Fibroblast of pulmonary artery (primary cell): ENCODE measurements around the gene C1QTNF1.

ENCODE experiments used
- DNase-seq: peaks from one replicate; pipeline ENCODE4 v3.0.0-alpha.2; 2010; ENCODE audit warnings: low read depth
- H3K4me3 ChIP-seq: replicated peaks from 2 replicates; pipeline ENCODE4 v1.5.1; 2011; ENCODE audit warnings: low read depth, mild to moderate bottlenecking, control low read depth, low read length, moderate library complexity
- TF ChIP-seq, protein P1 (sequence below): IDR thresholded peaks from 2 replicates; pipeline ENCODE4 v1.5.1; 2011; ENCODE audit warnings: mild to moderate bottlenecking, control low read depth, low read length, inconsistent platforms; ENCODE audit errors: missing control alignments

C1QTNF1 gene

DNA sequence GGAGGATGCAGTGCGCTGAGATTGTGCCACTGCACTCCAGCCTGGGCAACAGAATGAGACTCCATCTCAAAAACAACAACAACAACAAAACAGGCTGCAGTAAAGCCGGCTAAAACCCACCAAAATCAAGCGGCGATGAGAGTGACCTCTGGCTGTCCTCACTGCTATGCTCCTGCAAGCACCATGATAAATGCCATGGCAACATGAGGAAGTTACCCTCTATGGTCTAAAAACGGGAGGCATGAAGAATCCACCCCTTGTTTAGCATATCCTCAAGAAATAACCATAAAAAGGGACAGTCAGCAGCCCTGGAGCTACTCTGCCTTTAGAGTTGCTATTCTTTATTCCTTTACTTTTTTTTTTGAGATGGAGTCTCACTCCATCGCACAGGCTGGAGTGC, 35.8 kb upstream of the C1QTNF1 start:
- TF ChIP-seq, protein P1, sequence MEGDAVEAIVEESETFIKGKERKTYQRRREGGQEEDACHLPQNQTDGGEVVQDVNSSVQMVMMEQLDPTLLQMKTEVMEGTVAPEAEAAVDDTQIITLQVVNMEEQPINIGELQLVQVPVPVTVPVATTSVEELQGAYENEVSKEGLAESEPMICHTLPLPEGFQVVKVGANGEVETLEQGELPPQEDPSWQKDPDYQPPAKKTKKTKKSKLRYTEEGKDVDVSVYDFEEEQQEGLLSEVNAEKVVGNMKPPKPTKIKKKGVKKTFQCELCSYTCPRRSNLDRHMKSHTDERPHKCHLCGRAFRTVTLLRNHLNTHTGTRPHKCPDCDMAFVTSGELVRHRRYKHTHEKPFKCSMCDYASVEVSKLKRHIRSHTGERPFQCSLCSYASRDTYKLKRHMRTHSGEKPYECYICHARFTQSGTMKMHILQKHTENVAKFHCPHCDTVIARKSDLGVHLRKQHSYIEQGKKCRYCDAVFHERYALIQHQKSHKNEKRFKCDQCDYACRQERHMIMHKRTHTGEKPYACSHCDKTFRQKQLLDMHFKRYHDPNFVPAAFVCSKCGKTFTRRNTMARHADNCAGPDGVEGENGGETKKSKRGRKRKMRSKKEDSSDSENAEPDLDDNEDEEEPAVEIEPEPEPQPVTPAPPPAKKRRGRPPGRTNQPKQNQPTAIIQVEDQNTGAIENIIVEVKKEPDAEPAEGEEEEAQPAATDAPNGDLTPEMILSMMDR = no peak
- no peak overlapping the region for H3K4me3 ChIP-seq
- peak; percentile 38 for DNase-seq

DNA sequence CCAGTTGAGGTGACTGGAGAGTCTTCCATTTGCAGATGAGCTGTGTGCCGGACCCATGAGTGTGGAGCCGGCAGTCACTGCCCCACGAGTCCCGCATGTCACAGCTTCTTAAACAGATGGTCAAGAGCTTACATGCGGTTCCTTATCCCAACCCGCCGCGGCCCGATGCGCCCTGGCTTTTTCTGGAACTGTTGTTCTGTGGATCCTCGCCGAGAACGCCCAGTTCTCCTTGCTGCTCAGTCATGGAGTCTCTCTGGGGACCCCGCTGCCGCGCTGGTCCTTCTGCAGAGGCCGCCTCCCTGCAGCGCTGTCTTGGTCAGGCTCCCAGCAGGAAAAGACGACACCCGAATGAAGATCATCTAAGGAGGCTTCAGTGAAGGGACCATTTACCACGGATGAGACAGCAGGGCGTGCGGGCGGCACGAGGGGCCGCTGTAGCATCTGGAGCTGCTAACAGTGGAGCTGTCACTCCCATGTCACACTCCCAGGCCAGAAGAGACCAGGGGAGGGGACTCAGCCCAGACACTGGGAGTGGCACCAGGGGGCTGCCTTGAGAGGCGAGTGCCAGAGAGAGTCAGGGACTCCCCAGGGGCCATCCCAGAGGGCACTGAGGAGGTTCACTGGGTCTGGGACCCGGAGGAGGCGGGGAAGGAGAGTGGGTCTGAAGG, 33.5 kb upstream of the C1QTNF1 start:
- no peak overlapping the region for H3K4me3 ChIP-seq
- TF ChIP-seq, protein P1 = no peak
- DNase-seq = no peak

DNA sequence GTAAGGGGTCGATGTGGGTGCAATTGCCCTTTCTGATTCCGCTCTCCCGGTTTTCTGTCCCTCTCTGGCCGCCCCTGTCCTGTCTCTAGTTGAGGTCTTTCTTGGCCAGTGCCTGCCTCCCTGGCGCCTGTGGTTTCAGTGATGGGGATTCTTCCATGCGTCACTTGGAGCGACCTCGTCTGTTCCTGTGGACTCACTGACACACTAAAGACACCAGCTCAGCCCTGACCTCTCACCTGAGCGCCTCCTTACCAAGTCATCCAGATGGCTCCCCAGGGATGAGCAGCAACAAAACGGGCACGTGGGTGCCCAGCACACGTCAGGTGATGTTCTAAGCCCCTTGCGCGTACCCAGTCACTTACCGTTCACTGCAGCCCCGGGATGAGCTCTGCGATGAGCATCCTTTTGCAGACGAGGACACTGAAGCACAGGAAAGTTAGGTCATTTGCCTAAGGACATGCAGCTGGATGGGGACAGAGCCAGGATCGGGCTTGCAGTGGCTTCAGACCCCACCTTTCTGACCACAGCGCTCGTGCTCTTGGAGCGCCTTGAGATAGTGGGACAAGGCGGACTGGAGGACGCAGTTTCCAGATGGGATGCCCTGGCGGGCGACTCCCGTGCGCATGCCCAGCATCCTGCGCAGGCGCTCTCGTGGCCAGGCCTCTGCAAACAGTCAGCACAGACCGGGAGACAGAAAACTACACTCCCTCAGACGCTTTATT, 32.8 kb upstream of the C1QTNF1 start:
- no peak for DNase-seq
- TF ChIP-seq, protein P1 = no peak
- no peak overlapping the region for H3K4me3 ChIP-seq

DNA sequence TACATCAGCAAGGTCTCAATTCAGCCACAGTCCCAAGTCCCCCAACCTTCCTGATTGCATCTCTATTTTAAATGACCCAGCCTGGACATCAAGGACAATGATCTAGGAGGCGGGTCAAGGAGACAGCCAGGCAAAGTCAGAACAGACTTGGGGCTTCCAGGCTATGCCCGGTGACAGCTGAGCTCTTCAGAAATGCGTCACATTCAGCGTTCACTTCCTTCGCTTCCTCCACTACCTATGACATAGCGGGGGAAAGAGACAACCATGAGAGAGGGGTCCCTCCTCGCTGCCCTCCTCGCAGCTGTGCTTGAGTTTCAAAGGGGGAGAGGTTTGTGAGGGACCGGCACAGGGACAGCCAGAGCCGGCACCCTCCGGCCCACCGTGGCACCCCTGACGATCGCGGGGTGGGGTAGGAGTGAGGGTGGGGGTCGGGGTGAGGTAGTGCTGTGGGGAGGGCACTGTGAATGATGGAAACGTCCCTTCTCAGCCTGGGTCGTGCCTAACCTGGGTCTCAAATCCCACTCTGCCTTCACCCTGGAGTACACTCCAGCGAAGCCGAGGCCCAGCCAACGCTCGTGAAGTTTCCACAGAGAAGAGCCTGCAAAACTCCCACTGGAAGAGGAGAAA, 31.9 kb upstream of the C1QTNF1 start:
- H3K4me3 ChIP-seq = no peak overlapping the region
- DNase-seq = no peak
- TF ChIP-seq, protein P1 = no peak

DNA sequence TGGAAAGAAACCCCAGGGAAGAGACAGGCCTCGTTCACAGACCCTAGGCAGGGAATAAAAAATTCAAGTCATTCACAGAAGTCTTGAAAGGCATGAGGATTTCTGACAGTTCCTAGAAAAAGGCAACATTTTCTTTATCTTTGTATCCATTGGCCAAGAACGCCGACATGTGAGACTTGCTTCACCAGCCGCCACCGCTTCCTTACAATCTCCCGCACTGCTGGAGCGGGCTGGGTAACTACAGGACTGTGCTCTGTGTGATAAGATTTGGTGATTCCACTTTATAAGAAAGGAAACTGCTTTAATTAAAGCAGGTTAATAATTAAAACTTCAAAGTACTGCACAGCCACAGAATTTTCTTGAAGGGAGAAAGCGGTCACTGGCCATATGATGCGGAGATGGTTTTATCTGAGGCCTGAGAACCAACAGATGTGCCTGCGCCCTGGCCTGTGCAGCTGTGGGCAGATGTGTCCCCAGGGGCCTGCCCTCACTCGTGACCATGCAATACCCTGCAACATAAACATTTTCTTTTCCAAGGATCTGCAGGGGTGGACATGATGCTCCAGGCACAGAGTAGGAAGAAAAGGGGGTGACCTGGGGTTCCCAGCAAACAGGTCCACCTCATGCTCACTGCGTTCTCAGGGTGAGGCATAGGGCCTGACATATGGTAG, 31.3 kb upstream of the C1QTNF1 start:
- TF ChIP-seq, protein P1 = no peak
- H3K4me3 ChIP-seq = no peak overlapping the region
- DNase-seq = no peak

DNA sequence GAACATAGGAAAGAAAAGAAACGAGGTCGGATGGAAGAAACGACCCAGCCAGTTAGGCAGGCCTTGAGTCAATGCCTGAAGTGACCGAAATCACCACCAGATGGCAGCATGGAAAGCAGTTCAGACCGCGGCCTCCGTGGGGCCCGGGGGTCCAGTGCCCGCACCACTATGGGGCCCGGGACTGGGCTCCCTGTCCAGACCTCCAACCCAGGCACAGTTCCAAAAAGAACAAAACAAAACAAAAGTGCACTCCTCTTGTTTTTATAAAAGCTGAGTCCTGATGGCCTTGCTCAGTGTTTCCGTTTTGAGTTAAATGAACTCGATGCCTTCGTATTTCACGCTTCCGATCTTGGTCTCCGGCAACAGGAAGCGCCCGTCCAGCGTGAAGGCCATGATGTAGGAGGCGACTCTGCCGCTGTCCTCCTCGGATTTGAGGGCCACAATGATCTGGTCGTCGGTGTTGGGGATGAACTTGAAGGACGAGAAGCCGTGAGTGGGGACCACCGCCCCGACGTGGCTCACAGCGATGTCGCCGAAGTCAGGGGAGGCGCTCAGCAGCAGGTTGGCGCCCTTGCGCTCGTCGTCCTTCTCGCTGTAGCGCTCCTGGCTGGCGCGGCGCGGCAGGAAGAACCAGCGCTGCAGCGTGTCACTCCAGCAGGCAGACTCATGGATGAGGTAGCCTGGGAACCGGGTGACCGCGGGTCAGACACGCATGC, 30.6 kb upstream of the C1QTNF1 start:
- TF ChIP-seq, protein P1 = peak; percentile 67
- no peak overlapping the region for H3K4me3 ChIP-seq
- peak; percentile 66 for DNase-seq
